ENCODE measurements around the gene MRPL21. TPM values are rescaled to one million over a fixed set of nuclear protein-coding genes. Genes with fewer than 3 reads are reported as not detected.

The MRPL21 gene
- polyA plus RNA-seq, 1 experiment, result 46.8 TPM

DNA sequence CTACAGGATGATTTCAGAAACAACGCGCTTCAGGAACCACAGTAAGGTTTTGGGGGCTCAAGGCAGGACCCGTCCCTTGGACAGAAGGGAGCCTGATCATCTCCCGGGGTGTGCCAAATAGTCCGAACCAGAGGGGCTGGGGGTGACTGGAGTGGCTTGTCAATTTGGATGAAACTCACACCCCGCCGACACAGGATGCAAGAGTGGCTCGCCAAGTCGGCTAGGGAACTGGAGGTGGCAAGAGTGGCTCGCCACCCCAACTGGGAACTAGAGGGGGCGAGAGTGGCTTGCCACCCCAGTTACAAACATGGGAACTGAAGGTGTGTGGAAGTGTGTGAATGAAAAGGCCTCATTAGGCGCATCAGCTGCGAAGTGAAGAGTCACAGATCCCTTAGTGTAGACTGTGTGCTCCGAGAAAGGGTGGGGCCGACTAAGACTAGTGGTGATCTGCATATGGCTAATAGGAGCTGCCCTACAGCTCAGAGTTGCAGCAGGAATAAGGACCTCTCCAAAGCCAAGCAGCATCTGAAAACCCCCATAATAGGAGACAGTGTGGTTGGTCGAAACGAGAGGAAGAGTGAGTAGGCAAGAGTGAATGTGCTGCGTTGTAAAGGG is 35.3 kb downstream of the MRPL21 start:
- no peak for DNase-seq (ENCODE audit: low read depth, low spot score)
- no peak overlapping the region for H3K4me3 ChIP-seq (ENCODE audit: low read depth, low read length)
- TF ChIP-seq, protein P1, sequence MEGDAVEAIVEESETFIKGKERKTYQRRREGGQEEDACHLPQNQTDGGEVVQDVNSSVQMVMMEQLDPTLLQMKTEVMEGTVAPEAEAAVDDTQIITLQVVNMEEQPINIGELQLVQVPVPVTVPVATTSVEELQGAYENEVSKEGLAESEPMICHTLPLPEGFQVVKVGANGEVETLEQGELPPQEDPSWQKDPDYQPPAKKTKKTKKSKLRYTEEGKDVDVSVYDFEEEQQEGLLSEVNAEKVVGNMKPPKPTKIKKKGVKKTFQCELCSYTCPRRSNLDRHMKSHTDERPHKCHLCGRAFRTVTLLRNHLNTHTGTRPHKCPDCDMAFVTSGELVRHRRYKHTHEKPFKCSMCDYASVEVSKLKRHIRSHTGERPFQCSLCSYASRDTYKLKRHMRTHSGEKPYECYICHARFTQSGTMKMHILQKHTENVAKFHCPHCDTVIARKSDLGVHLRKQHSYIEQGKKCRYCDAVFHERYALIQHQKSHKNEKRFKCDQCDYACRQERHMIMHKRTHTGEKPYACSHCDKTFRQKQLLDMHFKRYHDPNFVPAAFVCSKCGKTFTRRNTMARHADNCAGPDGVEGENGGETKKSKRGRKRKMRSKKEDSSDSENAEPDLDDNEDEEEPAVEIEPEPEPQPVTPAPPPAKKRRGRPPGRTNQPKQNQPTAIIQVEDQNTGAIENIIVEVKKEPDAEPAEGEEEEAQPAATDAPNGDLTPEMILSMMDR (IDR thresholded peaks at IDR 0.05; ENCODE audit: low read depth, low read length), result no peak
- H3K9me3 ChIP-seq (ENCODE audit: control insufficient read depth, insufficient read depth, low read length), result peaks cover 10% of the 10 kb centered on the region
- ChIA-PET CTCF (no interaction called here), POLR2A (no interaction called here)
- peaks cover 23% of the 10 kb centered on the region for H3K27me3 ChIP-seq (ENCODE audit: control insufficient read depth, insufficient read depth, low read length)
- H3K27ac ChIP-seq (ENCODE audit: low read depth, low read length), result no peak overlapping the region

- no peak overlapping the region for H3K4me3 ChIP-seq (ENCODE audit: low read depth, low read length)
- TF ChIP-seq, protein P1 (IDR thresholded peaks at IDR 0.05; ENCODE audit: low read depth, low read length), result no peak
- H3K27me3 ChIP-seq (ENCODE audit: control insufficient read depth, insufficient read depth, low read length), result peaks cover 15% of the 10 kb centered on the region
- ChIA-PET CTCF (no interaction called here), POLR2A (no interaction called here)
- DNase-seq (ENCODE audit: low read depth, low spot score), result no peak
- peaks cover 11% of the 10 kb centered on the region for H3K9me3 ChIP-seq (ENCODE audit: control insufficient read depth, insufficient read depth, low read length)
- H3K27ac ChIP-seq (ENCODE audit: low read depth, low read length), result no peak overlapping the region
Observed at GRCh38 chr11:68867066-68867465, 36.6 kb downstream of the MRPL21 start.

DNA sequence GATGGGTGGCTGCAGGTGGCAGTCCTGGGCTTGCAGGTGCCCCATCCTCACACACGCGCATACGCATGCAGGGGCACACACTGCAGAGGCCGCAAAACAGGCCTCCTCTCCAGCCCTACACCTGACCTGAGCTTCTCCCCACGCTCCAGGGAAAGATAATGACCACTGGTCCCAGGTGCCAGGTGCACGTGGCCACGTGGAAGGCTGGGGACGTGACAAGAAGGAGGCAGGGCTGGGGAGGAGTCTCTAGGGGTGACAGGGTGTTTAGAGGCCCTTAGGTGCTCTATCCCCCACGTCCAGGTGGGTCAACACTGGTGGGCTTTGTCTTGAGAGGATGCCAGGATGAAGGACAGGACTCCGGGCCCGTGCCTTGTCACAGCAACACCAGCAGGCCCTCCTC is 38.4 kb downstream of the MRPL21 start:
- H3K4me3 ChIP-seq (ENCODE audit: low read depth, low read length), result no peak overlapping the region
- peaks cover 9% of the 10 kb centered on the region for H3K27me3 ChIP-seq (ENCODE audit: control insufficient read depth, insufficient read depth, low read length)
- TF ChIP-seq, protein P1 (IDR thresholded peaks at IDR 0.05; ENCODE audit: low read depth, low read length), result no peak
- ChIA-PET POLR2A (no interaction called here), CTCF (no interaction called here)
- DNase-seq (ENCODE audit: low read depth, low spot score), result no peak
- no peak overlapping the region for H3K27ac ChIP-seq (ENCODE audit: low read depth, low read length)
- H3K9me3 ChIP-seq (ENCODE audit: control insufficient read depth, insufficient read depth, low read length), result peaks cover 11% of the 10 kb centered on the region

DNA sequence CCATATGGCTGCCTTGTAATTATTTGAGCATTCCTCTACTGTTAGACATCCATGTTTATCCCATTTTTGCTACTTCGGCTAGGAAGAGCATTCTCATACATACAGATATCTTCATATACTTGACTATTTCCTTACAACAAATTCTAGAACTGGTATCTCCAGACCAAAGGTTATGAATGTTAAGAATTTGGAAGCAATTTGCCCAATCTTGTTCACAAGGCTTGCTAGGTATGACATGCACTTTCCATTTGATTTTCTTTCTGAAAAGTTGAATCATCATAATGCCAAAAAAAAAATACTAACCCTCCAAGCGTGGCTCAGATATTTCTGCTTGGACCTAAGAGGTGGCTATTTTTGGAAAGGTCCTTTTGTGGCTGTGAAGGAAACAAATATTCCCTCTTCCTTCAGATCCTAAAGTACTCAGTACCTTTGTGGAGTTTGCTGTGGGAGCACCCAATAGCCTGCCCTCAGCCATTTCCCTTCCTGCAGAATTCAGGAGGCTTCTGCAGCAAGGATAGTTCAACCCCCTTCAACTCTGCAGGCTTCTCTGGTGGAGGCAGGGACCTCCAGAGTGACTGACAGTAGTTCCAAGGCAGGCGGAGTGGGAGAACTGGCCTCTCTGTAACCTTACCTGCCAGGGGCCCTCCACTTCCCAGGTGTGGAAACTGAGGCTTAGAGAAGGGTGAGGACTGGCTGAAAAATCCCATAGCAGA is 39.9 kb downstream of the MRPL21 start:
- DNase-seq (ENCODE audit: low read depth, low spot score), result no peak
- ChIA-PET CTCF (no interaction called here), POLR2A (no interaction called here)
- Histone ChIP-seq H3K27me3 (ENCODE audit: control insufficient read depth, insufficient read depth, low read length) (peaks cover 7% of the 10 kb centered on the region), H3K27ac (ENCODE audit: low read depth, low read length) (no peak overlapping the region), H3K9me3 (ENCODE audit: control insufficient read depth, insufficient read depth, low read length) (peaks cover 11% of the 10 kb centered on the region), H3K4me3 (ENCODE audit: low read depth, low read length) (no peak overlapping the region)
- TF ChIP-seq, protein P1 (IDR thresholded peaks at IDR 0.05; ENCODE audit: low read depth, low read length), result no peak

GRCh38 chr11:68862421-68862820 is 41.2 kb downstream of the MRPL21 start:
- no peak overlapping the region for H3K4me3 ChIP-seq (ENCODE audit: low read depth, low read length)

More at GRCh38 chr11:68862421-68862820, 41.2 kb downstream of the MRPL21 start:
- H3K27ac ChIP-seq (ENCODE audit: low read depth, low read length), result no peak overlapping the region
- ChIA-PET CTCF (no interaction called here), POLR2A (no interaction called here)
- DNase-seq (ENCODE audit: low read depth, low spot score), result no peak
- H3K27me3 ChIP-seq (ENCODE audit: control insufficient read depth, insufficient read depth, low read length), result peaks cover 7% of the 10 kb centered on the region
- TF ChIP-seq, protein P1 (IDR thresholded peaks at IDR 0.05; ENCODE audit: low read depth, low read length), result no peak
- H3K9me3 ChIP-seq (ENCODE audit: control insufficient read depth, insufficient read depth, low read length), result peaks cover 11% of the 10 kb centered on the region

Measured in AG04450 (cell line).